GM23248 (cell line): ENCODE data around the gene PTPRN2. TPM values are rescaled to one million over a fixed set of nuclear protein-coding genes. Genes with fewer than 3 reads are reported as not detected.

Source experiments
- DNase-seq: peaks from one replicate; pipeline ENCODE4 v3.0.0-alpha.2; 2015
- H2AFZ ChIP-seq: fragments of 200-600 bp; sonication (generic); 2 replicates; pipeline ENCODE4 v1.6.1; 2016; ENCODE audit warnings: antibody characterized with exemption
- H3F3A ChIP-seq: fragments of 200-600 bp; sonication (generic); 2 replicates; pipeline ENCODE4 v1.6.1; 2016; ENCODE audit warnings: mild to moderate bottlenecking, antibody characterized with exemption, mixed run types; ENCODE audit not compliant: insufficient read depth
- H3K27ac ChIP-seq: fragments of 200-600 bp; sonication (generic); 2 replicates; pipeline ENCODE4 v1.5.1; 2016; ENCODE audit warnings: mild to moderate bottlenecking
- H3K27me3 ChIP-seq: fragments of 200-600 bp; sonication (generic); replicated peaks from 2 replicates; pipeline ENCODE4 v1.6.1; 2016; ENCODE audit warnings: mild to moderate bottlenecking; ENCODE audit not compliant: insufficient read depth
- H3K36me3 ChIP-seq: fragments of 200-600 bp; sonication (generic); 2 replicates; pipeline ENCODE4 v1.6.1; 2016; ENCODE audit warnings: low read depth, mild to moderate bottlenecking
- H3K4me1 ChIP-seq: fragments of 200-600 bp; sonication (generic); 2 replicates; pipeline ENCODE4 v1.6.1; 2016; ENCODE audit warnings: mild to moderate bottlenecking; ENCODE audit not compliant: insufficient read depth
- H3K4me2 ChIP-seq: fragments of 200-600 bp; sonication (generic); one replicate; pipeline ENCODE4 v1.6.1; 2016; ENCODE audit warnings: mild to moderate bottlenecking; ENCODE audit not compliant: unreplicated experiment
- H3K4me3 ChIP-seq: fragments of 200-600 bp; sonication (generic); 2 replicates; pipeline ENCODE4 v1.5.1; 2016; ENCODE audit warnings: mild to moderate bottlenecking
- H3K79me2 ChIP-seq: fragments of 200-600 bp; sonication (generic); 2 replicates; pipeline ENCODE4 v1.6.1; 2016; ENCODE audit warnings: mild to moderate bottlenecking; ENCODE audit not compliant: insufficient read depth
- H3K9ac ChIP-seq: fragments of 200-600 bp; sonication (generic); 2 replicates; pipeline ENCODE4 v1.6.1; 2016; ENCODE audit warnings: mild to moderate bottlenecking
- H3K9me2 ChIP-seq: fragments of 200-600 bp; sonication (generic); 2 replicates; pipeline ENCODE4 v1.6.1; 2016; ENCODE audit warnings: mixed run types, mild to moderate bottlenecking, moderate library complexity; ENCODE audit not compliant: insufficient read depth
- H3K9me3 ChIP-seq: fragments of 200-600 bp; sonication (generic); one replicate; pipeline ENCODE4 v1.6.1; 2017; ENCODE audit warnings: low read depth
- H4K20me1 ChIP-seq: fragments of 200-600 bp; sonication (generic); 2 replicates; pipeline ENCODE4 v1.6.0; 2016; ENCODE audit not compliant: insufficient read depth
- EZH2 ChIP-seq: fragments of 200-600 bp; sonication (generic); IDR thresholded peaks from 2 replicates; pipeline ENCODE4 v1.6.1; 2018; ENCODE audit warnings: antibody characterized with exemption, mild to moderate bottlenecking; ENCODE audit not compliant: insufficient read depth, poor library complexity, severe bottlenecking
- EZH2phosphoT487 ChIP-seq: fragments of 200-600 bp; sonication (generic); IDR thresholded peaks from 2 replicates; pipeline ENCODE4 v1.6.1; 2018; ENCODE audit warnings: antibody characterized with exemption, moderate library complexity, mild to moderate bottlenecking, low read depth; ENCODE audit not compliant: insufficient read depth
- WGBS, 2 experiments: methylation state at CpG; one replicate each; pipeline ENCODE4 v1.1.6; 2015 to 2017; ENCODE audit warnings: low lambda C conversion rate in 2 of 2, low coverage in 1 of 2; ENCODE audit errors: missing lambda C conversion rate in 2 of 2; 5-methylcytosine and 5-hydroxymethylcytosine counted together
- in situ Hi-C: fragments of 300-500 bp; cut with MboI; formaldehyde crosslinking; loops from 2 replicates; pipeline ENCODE4 v1.15.0; 2020
- polyA plus RNA-seq: library from polyadenylated mRNA; unstranded; fragments of >200 nt; fragmentation: Nextera tagmentation; extraction: Ambion mirVana; gene quantifications from 2 replicates; pipeline ENCODE4 v1.2.1, GENCODE V29; 2016
- total RNA-seq: library from RNA; depleted of rRNA; stranded (reverse); fragments of >200 nt; shearing (Covaris generic); gene quantifications from 2 replicates; pipeline ENCODE4 v1.2.3, GENCODE V29; 2014

PTPRN2 gene
- total and polyA plus RNA-seq, 2 experiments from 2014 or later = 0.13 TPM; not detected in 1

DNA sequence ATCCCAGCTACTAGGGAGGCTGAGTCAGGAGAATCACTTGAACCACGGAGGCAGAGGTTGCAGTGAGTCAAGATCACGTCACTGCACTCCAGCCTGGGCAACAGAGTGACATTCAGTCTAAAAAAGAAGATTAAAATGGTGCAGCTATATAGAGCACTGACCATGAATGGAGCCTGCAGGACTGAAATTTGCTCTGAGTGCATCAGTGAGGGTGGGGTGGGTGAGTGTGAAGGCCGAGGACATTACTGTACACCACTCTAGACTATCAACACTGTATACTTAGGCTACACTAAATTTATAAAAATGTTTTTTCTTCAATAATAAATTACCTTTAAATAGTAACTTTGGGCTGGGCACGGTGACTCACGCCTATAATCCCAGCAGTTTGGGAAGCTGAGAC, 294.7 kb downstream of the PTPRN2 start:
- Histone ChIP-seq H3K36me3 (no peaks in the 10 kb centered on the region), H3K4me2 (no peak overlapping the region), H3K27ac (no peak overlapping the region), H3K9me2 (no peaks in the 10 kb centered on the region), H4K20me1 (no peaks in the 10 kb centered on the region), H3F3A (no peaks in the 10 kb centered on the region), H3K27me3 (no peaks in the 10 kb centered on the region), H3K4me3 (no peak overlapping the region), H2AFZ (no peak overlapping the region), H3K9ac (no peak overlapping the region), H3K4me1 (no peaks in the 10 kb centered on the region), H3K79me2 (no peaks in the 10 kb centered on the region), H3K9me3 (peaks cover 8% of the 10 kb centered on the region)
- no peak for TF ChIP-seq EZH2
- TF ChIP-seq EZH2phosphoT487 = no peak
- in situ Hi-C loops = no loop called here
- 27 to 32% methylated on average over 5 of the region's 5 CpGs for WGBS, 2 experiments
- DNase-seq = no peak

DNA sequence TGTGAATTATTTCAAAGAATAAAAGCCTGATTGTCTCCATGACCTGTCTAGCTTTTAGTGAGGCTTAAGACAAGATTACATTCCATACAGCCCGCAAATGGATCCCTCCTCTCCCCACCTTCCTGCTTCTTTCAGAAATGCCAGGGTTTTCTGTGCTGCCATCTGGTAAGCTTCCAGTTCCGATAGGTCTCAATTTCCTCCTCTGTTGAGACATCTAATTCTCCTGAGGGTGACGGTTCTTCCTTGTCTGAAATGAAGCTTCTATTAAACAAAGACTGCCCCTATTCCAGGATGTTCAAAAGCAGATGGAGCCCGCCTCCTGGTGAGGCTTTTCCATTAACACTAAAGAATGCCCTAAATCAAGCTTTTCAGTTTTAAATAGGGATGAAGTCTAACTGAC, 295.6 kb downstream of the PTPRN2 start:
- no peak for DNase-seq
- H3K4me1 ChIP-seq = no peaks in the 10 kb centered on the region
- 5 to 6% methylated on average over 4 of the region's 4 CpGs for WGBS, 2 experiments
- TF ChIP-seq EZH2phosphoT487 = no peak
- TF ChIP-seq EZH2 = no peak
- in situ Hi-C loops = no loop called here
- H3K79me2 ChIP-seq = no peaks in the 10 kb centered on the region
- no peak overlapping the region for H3K4me3 ChIP-seq
- no peaks in the 10 kb centered on the region for H3F3A ChIP-seq
- H3K4me2 ChIP-seq = no peak overlapping the region
- H3K27me3 ChIP-seq = no peaks in the 10 kb centered on the region
- H3K9ac ChIP-seq = no peak overlapping the region
- no peaks in the 10 kb centered on the region for H3K9me2 ChIP-seq
- no peak overlapping the region for H2AFZ ChIP-seq
- H3K27ac ChIP-seq = no peak overlapping the region
- H4K20me1 ChIP-seq = no peaks in the 10 kb centered on the region
- peaks cover 8% of the 10 kb centered on the region for H3K9me3 ChIP-seq
- H3K36me3 ChIP-seq = no peaks in the 10 kb centered on the region

- H3K4me2 ChIP-seq = no peak overlapping the region
- H4K20me1 ChIP-seq = no peaks in the 10 kb centered on the region
- no peak overlapping the region for H3K9ac ChIP-seq
- no peaks in the 10 kb centered on the region for H3K79me2 ChIP-seq
- H3F3A ChIP-seq = no peaks in the 10 kb centered on the region
- no peaks in the 10 kb centered on the region for H3K4me1 ChIP-seq
- no peaks in the 10 kb centered on the region for H3K27me3 ChIP-seq
- no peak overlapping the region for H3K4me3 ChIP-seq
- DNase-seq = no peak
- in situ Hi-C loops = no loop called here
- no peak overlapping the region for H2AFZ ChIP-seq
- H3K27ac ChIP-seq = no peak overlapping the region
- no peaks in the 10 kb centered on the region for H3K9me2 ChIP-seq
- H3K9me3 ChIP-seq = peaks cover 8% of the 10 kb centered on the region
- WGBS, 2 experiments = 27 to 35% methylated on average over 5 of the region's 5 CpGs
- no peak for TF ChIP-seq EZH2phosphoT487
- TF ChIP-seq EZH2 = no peak
- H3K36me3 ChIP-seq = no peaks in the 10 kb centered on the region
These were observed 297.7 kb downstream of the PTPRN2 start for GRCh38 chr7:158289761-158290523.

DNA sequence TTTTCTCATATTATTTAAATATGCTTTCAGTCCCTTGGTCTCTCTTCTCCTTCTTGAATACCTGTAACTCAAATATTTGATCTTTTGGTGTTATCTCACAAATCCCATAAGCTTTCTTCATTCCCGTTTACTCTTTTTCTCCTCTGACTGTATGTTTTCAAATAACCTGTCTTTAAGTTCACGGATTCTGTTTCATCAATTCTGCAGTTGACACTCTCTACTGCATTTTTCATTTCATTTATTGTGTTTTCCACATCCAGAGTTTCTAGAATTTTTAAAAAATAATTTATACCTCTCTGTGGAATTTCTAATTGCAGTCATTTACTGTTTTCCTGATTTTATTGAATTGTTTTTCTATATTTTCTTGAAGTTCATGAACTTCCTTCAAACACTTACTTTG, 298.4 kb downstream of the PTPRN2 start:
- Histone ChIP-seq H3K9me3 (peaks cover 8% of the 10 kb centered on the region), H3K27ac (no peak overlapping the region), H3K9me2 (no peaks in the 10 kb centered on the region), H3F3A (no peaks in the 10 kb centered on the region), H3K27me3 (no peaks in the 10 kb centered on the region), H3K4me3 (no peak overlapping the region), H3K9ac (no peak overlapping the region), H3K4me2 (no peak overlapping the region), H2AFZ (no peak overlapping the region), H4K20me1 (no peaks in the 10 kb centered on the region), H3K4me1 (no peaks in the 10 kb centered on the region), H3K79me2 (no peaks in the 10 kb centered on the region), H3K36me3 (no peaks in the 10 kb centered on the region)
- TF ChIP-seq EZH2 = no peak
- TF ChIP-seq EZH2phosphoT487 = no peak
- 41 to 51% methylated on average over 2 of the region's 2 CpGs for whole genome bisulfite sequencing, 2 experiments
- in situ Hi-C loops = no loop called here
- no peak for DNase-seq

GRCh38 chr7:158286210-158286609, 301.4 kb downstream of the PTPRN2 start:
- Histone ChIP-seq H3K4me1 (no peaks in the 10 kb centered on the region), H3K9ac (no peak overlapping the region), H3K9me3 (peaks cover 5% of the 10 kb centered on the region), H2AFZ (no peak overlapping the region), H3K9me2 (no peaks in the 10 kb centered on the region), H3K36me3 (no peaks in the 10 kb centered on the region), H3K4me3 (no peak overlapping the region), H3K27me3 (no peaks in the 10 kb centered on the region), H4K20me1 (no peaks in the 10 kb centered on the region), H3F3A (no peaks in the 10 kb centered on the region), H3K27ac (no peak overlapping the region), H3K4me2 (no peak overlapping the region), H3K79me2 (no peaks in the 10 kb centered on the region)
- in situ Hi-C loops = no loop called here
- no peak for TF ChIP-seq EZH2phosphoT487
- no peak for TF ChIP-seq EZH2
- WGBS, 2 experiments = 25 to 31% methylated on average over 2 of the region's 2 CpGs
- DNase-seq = no peak
